HG03520 (cell line): Measurements from ENCODE around the gene SCLY.

ENCODE experiments used
- ATAC-seq: cut with Tn5 transposase; IDR thresholded peaks from one replicate; pipeline ENCODE4 v1.9.1; 2021; ENCODE audit warnings: mild to moderate bottlenecking, moderate library complexity; ENCODE audit not compliant: unreplicated experiment

SCLY gene

GRCh38 chr2:238097201-238097987, 36.6 kb downstream of the SCLY start:
- ATAC-seq: no peak

GRCh38 chr2:238097988-238098871, 37.4 kb downstream of the SCLY start:
- peak; percentile 58 for ATAC-seq

GRCh38 chr2:238098901-238099713, 38.3 kb downstream of the SCLY start:
- peak; percentile 25 for ATAC-seq

GRCh38 chr2:238099714-238100048, 38.9 kb downstream of the SCLY start:
- ATAC-seq: no peak

GRCh38 chr2:238100049-238100820, 39.4 kb downstream of the SCLY start, which contains the start of gene ESPNL:
TSS of gene ESPNL (plus strand) at chr2:238100340. CDS start at chr2:238100420, 80 bp downstream.
- no peak for ATAC-seq

GRCh38 chr2:238100821-238101771, 40.3 kb downstream of the SCLY start:
- ATAC-seq: no peak

- no peak for ATAC-seq
Observed at GRCh38 chr2:238101891-238102841, 41.4 kb downstream of the SCLY start.

GRCh38 chr2:238102865-238103264, 42.1 kb downstream of the SCLY start:
- no peak for ATAC-seq

GRCh38 chr2:238103465-238104225, 42.8 kb downstream of the SCLY start:
- ATAC-seq: no peak

- ATAC-seq: no peak
Observed at GRCh38 chr2:238104226-238104690, 43.5 kb downstream of the SCLY start.

- no peak for ATAC-seq
Observed at GRCh38 chr2:238104691-238105371, 44.0 kb downstream of the SCLY start.

GRCh38 chr2:238105506-238106338, 44.9 kb downstream of the SCLY start:
- ATAC-seq: no peak

- ATAC-seq: no peak
Observed at GRCh38 chr2:238106339-238106697, 45.5 kb downstream of the SCLY start.

GRCh38 chr2:238106698-238107524, 46.1 kb downstream of the SCLY start:
- peak; percentile 31 for ATAC-seq
